Smooth muscle cell (in vitro differentiated cells): Measurements from ENCODE around the gene CHP1. TPM values are rescaled to one million over a fixed set of nuclear protein-coding genes. Genes with fewer than 3 reads are reported as not detected.

Experiments used
- DNase-seq: peaks from one replicate; lab custom pipeline; 2025; ENCODE audit not compliant: unreplicated experiment; lab: John Stamatoyannopoulos, UW
- H2AFZ ChIP-seq: fragments of 200-600 bp; sonication (generic); 2 replicates; pipeline ENCODE4 v1.6.0; 2016; ENCODE audit warnings: antibody characterized with exemption, low read depth, mild to moderate bottlenecking
- H3F3A ChIP-seq: fragments of 200-600 bp; sonication (generic); 2 replicates; pipeline ENCODE4 v1.6.0; 2017; ENCODE audit warnings: antibody characterized with exemption, low read depth
- H3K27ac ChIP-seq: fragments of 200-600 bp; sonication (generic); 2 replicates; pipeline ENCODE4 v1.5.1; 2016; ENCODE audit warnings: low read depth, mild to moderate bottlenecking
- H3K27me3 ChIP-seq: fragments of 200-600 bp; sonication (generic); 2 replicates; pipeline ENCODE4 v1.6.1; 2016; ENCODE audit warnings: low read depth, mild to moderate bottlenecking
- H3K36me3 ChIP-seq: fragments of 200-600 bp; sonication (generic); 2 replicates; pipeline ENCODE4 v1.5.1; 2016; ENCODE audit warnings: low read depth
- H3K4me1 ChIP-seq: fragments of 200-600 bp; sonication (generic); 2 replicates; pipeline ENCODE4 v1.5.1; 2016; ENCODE audit warnings: low read depth
- H3K4me2 ChIP-seq: fragments of 200-600 bp; sonication (generic); 2 replicates; pipeline ENCODE4 v1.6.0; 2016; ENCODE audit warnings: mild to moderate bottlenecking
- H3K4me3 ChIP-seq: fragments of 200-600 bp; sonication (generic); 2 replicates; pipeline ENCODE4 v1.5.1; 2016; ENCODE audit warnings: mild to moderate bottlenecking
- H3K79me2 ChIP-seq: fragments of 200-600 bp; sonication (generic); 2 replicates; pipeline ENCODE4 v1.6.0; 2016; ENCODE audit warnings: low read depth, mild to moderate bottlenecking
- H3K9ac ChIP-seq: fragments of 200-600 bp; sonication (generic); 2 replicates; pipeline ENCODE4 v1.6.0; 2016; ENCODE audit warnings: low read depth
- H3K9me3 ChIP-seq: fragments of 200-600 bp; sonication (generic); replicated peaks from 2 replicates; pipeline ENCODE4 v1.5.1; 2016; ENCODE audit warnings: low read depth
- H4K20me1 ChIP-seq: fragments of 200-600 bp; sonication (generic); 2 replicates; pipeline ENCODE4 v1.6.0; 2016; ENCODE audit warnings: low read depth
- CTCF ChIP-seq: fragments of 200-600 bp; sonication (generic); IDR thresholded peaks from 2 replicates; pipeline ENCODE4 v1.5.1; 2017; ENCODE audit warnings: borderline replicate concordance, mild to moderate bottlenecking, antibody characterized with exemption; ENCODE audit not compliant: insufficient read depth, poor library complexity, severe bottlenecking
- WGBS: methylation state at CpG from one replicate; pipeline ENCODE4 v1.1.7; 2016; ENCODE audit warnings: low lambda C conversion rate; 5-methylcytosine and 5-hydroxymethylcytosine counted together
- polyA plus RNA-seq: library from polyadenylated mRNA; unstranded; fragments of >200 nt; fragmentation: Nextera tagmentation; extraction: Ambion mirVana; gene quantifications from 2 replicates; pipeline ENCODE4 v1.2.1, GENCODE V29; 2016
- total RNA-seq: library from RNA; depleted of rRNA; stranded (reverse); fragments of >200 nt; gene quantifications from 2 replicates; pipeline ENCODE4 v1.2.3, GENCODE V29; 2014

CHP1 gene
- total and polyA plus RNA-seq, 2 experiments from 2014 or later: 22.1 to 142 TPM

GRCh38 chr15:41323611-41324010 is 92.5 kb downstream of the CHP1 start:
- H3K36me3 ChIP-seq: no peaks in the 10 kb centered on the region
- no peak overlapping the region for H3K9ac ChIP-seq
- H3K9me3 ChIP-seq: no peaks in the 10 kb centered on the region
- no peak overlapping the region for H2AFZ ChIP-seq
- no peaks in the 10 kb centered on the region for H3F3A ChIP-seq
- TF ChIP-seq CTCF: no peak
- no peaks in the 10 kb centered on the region for H3K79me2 ChIP-seq
- H3K4me1 ChIP-seq: no peaks in the 10 kb centered on the region
- H3K4me3 ChIP-seq: no peak overlapping the region
- H3K27ac ChIP-seq: no peak overlapping the region
- H3K27me3 ChIP-seq: no peaks in the 10 kb centered on the region
- no peaks in the 10 kb centered on the region for H4K20me1 ChIP-seq
- WGBS: 95% methylated on average over 1 of the region's 1 CpG
- H3K4me2 ChIP-seq: no peak overlapping the region
- DNase-seq: no peak

GRCh38 chr15:41331281-41331680 is 100.2 kb downstream of the CHP1 start:
- peaks cover 14% of the 10 kb centered on the region for H3K4me1 ChIP-seq
- DNase-seq: no peak
- WGBS: 70% methylated on average over 6 of the region's 6 CpGs
- no peaks in the 10 kb centered on the region for H3F3A ChIP-seq
- no peaks in the 10 kb centered on the region for H3K9me3 ChIP-seq
- no peak overlapping the region for H3K27ac ChIP-seq
- no peak for TF ChIP-seq CTCF
- no peaks in the 10 kb centered on the region for H3K36me3 ChIP-seq
- peak overlapping the region; percentile 87 for H3K4me2 ChIP-seq
- no peak overlapping the region for H3K9ac ChIP-seq
- peaks cover 24% of the 10 kb centered on the region for H3K79me2 ChIP-seq
- no peaks in the 10 kb centered on the region for H3K27me3 ChIP-seq
- peak overlapping the region; percentile 96 for H2AFZ ChIP-seq
- no peaks in the 10 kb centered on the region for H4K20me1 ChIP-seq
- peak overlapping the region; percentile 96 for H3K4me3 ChIP-seq

Other genes starting within 250 kb of the CHP1 start
- 8.3 and 21.7 TPM in 2 replicates for gene INO80, start 115.0 kb upstream of the CHP1 start, total RNA-seq
- gene INO80, start 115.0 kb upstream of the CHP1 start, polyA plus RNA-seq: 3.1 and 4.4 TPM in 2 replicates
- gene EXD1, start 511 bp upstream of the CHP1 start, total RNA-seq: 0.04 TPM in 1 of 2 replicates, not detected in the other
- 0.22 TPM in 1 of 2 replicates, not detected in the other for gene EXD1, start 511 bp upstream of the CHP1 start, polyA plus RNA-seq
- gene OIP5, start 101.3 kb downstream of the CHP1 start, total RNA-seq: 4.2 and 4.9 TPM in 2 replicates
- 4.3 and 5.6 TPM in 2 replicates for gene OIP5, start 101.3 kb downstream of the CHP1 start, polyA plus RNA-seq
- 20.7 and 39.1 TPM in 2 replicates for gene NUSAP1, start 101.6 kb downstream of the CHP1 start, total RNA-seq
- gene NUSAP1, start 101.6 kb downstream of the CHP1 start, polyA plus RNA-seq: 19.2 and 26.6 TPM in 2 replicates
- 17.8 and 31.2 TPM in 2 replicates for gene NDUFAF1, start 171.2 kb downstream of the CHP1 start, total RNA-seq
- gene NDUFAF1, start 171.2 kb downstream of the CHP1 start, polyA plus RNA-seq: 20.1 and 28.2 TPM in 2 replicates
- gene RTF1, start 185.8 kb downstream of the CHP1 start, total RNA-seq: 25.7 and 38.4 TPM in 2 replicates
- gene RTF1, start 185.8 kb downstream of the CHP1 start, polyA plus RNA-seq: 68.1 and 92.8 TPM in 2 replicates